Loucy (cell line): ENCODE results near the gene MRPS31.

Experiments used
- H2AFZ ChIP-seq: fragments of 200-600 bp; sonication (generic); 2 replicates; pipeline ENCODE4 v1.6.0; 2016; ENCODE audit warnings: antibody characterized with exemption, mild to moderate bottlenecking, low read length, moderate library complexity
- H3F3A ChIP-seq: fragments of 200-600 bp; 2 replicates; pipeline ENCODE4 v1.6.0; 2016; ENCODE audit warnings: antibody characterized with exemption, low read depth, mild to moderate bottlenecking
- H3K27me3 ChIP-seq: fragments of 200-600 bp; sonication (generic); 2 replicates; pipeline ENCODE4 v1.6.1; 2014; ENCODE audit warnings: low read length, mild to moderate bottlenecking; ENCODE audit not compliant: insufficient read depth, poor library complexity, severe bottlenecking
- H3K36me3 ChIP-seq: fragments of 200-600 bp; sonication (generic); 2 replicates; pipeline ENCODE4 v1.6.1; 2016; ENCODE audit warnings: low read length; ENCODE audit not compliant: insufficient read depth
- H3K4me1 ChIP-seq: fragments of 200-600 bp; sonication (generic); 2 replicates; pipeline ENCODE4 v1.5.1; 2014; ENCODE audit warnings: low read length, mild to moderate bottlenecking; ENCODE audit not compliant: insufficient read depth, poor library complexity, severe bottlenecking
- H3K4me2 ChIP-seq: fragments of 200-600 bp; sonication (generic); 2 replicates; pipeline ENCODE4 v1.6.0; 2014; ENCODE audit warnings: antibody characterized with exemption, low read length, low read depth, mild to moderate bottlenecking; ENCODE audit not compliant: poor library complexity, severe bottlenecking
- H3K4me3 ChIP-seq: fragments of 200-600 bp; sonication (generic); 2 replicates; pipeline ENCODE4 v1.5.1; 2014; ENCODE audit warnings: low read length, mild to moderate bottlenecking, mixed read lengths; ENCODE audit not compliant: poor library complexity, severe bottlenecking
- H3K79me2 ChIP-seq: fragments of 200-600 bp; sonication (generic); 2 replicates; pipeline ENCODE4 v1.6.1; 2014; ENCODE audit warnings: low read length; ENCODE audit not compliant: insufficient read depth
- H3K9ac ChIP-seq: fragments of 200-600 bp; sonication (generic); 2 replicates; pipeline ENCODE4 v1.6.0; 2014; ENCODE audit warnings: mild to moderate bottlenecking, low read depth, low read length, moderate library complexity; ENCODE audit not compliant: poor library complexity, severe bottlenecking
- H3K9me2 ChIP-seq: fragments of 200-600 bp; sonication (generic); replicated peaks from 2 replicates; pipeline ENCODE4 v1.6.1; 2016; ENCODE audit warnings: low read depth, low read length, mixed read lengths
- H3K9me3 ChIP-seq: fragments of 200-600 bp; sonication (generic); 2 replicates; pipeline ENCODE4 v1.6.1; 2014; ENCODE audit warnings: mild to moderate bottlenecking, antibody characterized with exemption, low read length, low read depth; ENCODE audit not compliant: insufficient read depth
- H4K20me1 ChIP-seq: fragments of 200-600 bp; sonication (generic); 2 replicates; pipeline ENCODE4 v1.6.0; 2014; ENCODE audit warnings: antibody characterized with exemption, low read length, mild to moderate bottlenecking; ENCODE audit not compliant: insufficient read depth, poor library complexity, severe bottlenecking
- CTCF ChIP-seq: fragments of 200-600 bp; sonication (generic); conservative IDR thresholded peaks from 2 replicates; pipeline ENCODE4 v1.5.1; 2014; ENCODE audit warnings: mild to moderate bottlenecking, antibody characterized with exemption, low read length
- EZH2phosphoT487 ChIP-seq: fragments of 200-600 bp; IDR thresholded peaks from 2 replicates; pipeline ENCODE4 v1.6.1; 2018; ENCODE audit warnings: antibody characterized with exemption, mild to moderate bottlenecking, moderate library complexity, borderline replicate concordance

MRPS31 gene

GRCh38 chr13:40794414-40795368 lies 23.7 kb upstream of the MRPS31 start:
- no peak overlapping the region for H3K4me3 ChIP-seq
- no peak for TF ChIP-seq EZH2phosphoT487
- TF ChIP-seq CTCF = no peak
- no peaks in the 10 kb centered on the region for H4K20me1 ChIP-seq
- H2AFZ ChIP-seq = no peak overlapping the region
- no peak overlapping the region for H3K9ac ChIP-seq
- H3F3A ChIP-seq = peaks cover 14% of the 10 kb centered on the region
- H3K27me3 ChIP-seq = no peaks in the 10 kb centered on the region
- peaks cover 46% of the 10 kb centered on the region for H3K4me1 ChIP-seq
- no peaks in the 10 kb centered on the region for H3K36me3 ChIP-seq
- H3K9me3 ChIP-seq = no peaks in the 10 kb centered on the region
- H3K79me2 ChIP-seq = peaks cover 5% of the 10 kb centered on the region; the same call in 1 of the 2 replicates
- no peak overlapping the region for H3K4me2 ChIP-seq
- H3K9me2 ChIP-seq = no peaks in the 10 kb centered on the region

- Histone ChIP-seq H4K20me1 (no peaks in the 10 kb centered on the region), H3K4me1 (peaks cover 33% of the 10 kb centered on the region), H3K79me2 (peaks cover 13% of the 10 kb centered on the region), H3K27me3 (no peaks in the 10 kb centered on the region), H3K9me3 (no peaks in the 10 kb centered on the region), H3K4me3 (no peak overlapping the region), H3K9ac (no peak overlapping the region), H2AFZ (no peak overlapping the region), H3K9me2 (no peaks in the 10 kb centered on the region), H3K4me2 (no peak overlapping the region), H3F3A (peaks cover 14% of the 10 kb centered on the region), H3K36me3 (no peaks in the 10 kb centered on the region)
- TF ChIP-seq EZH2phosphoT487 (no peak), CTCF (no peak)
These were observed 22.3 kb upstream of the MRPS31 start for GRCh38 chr13:40793339-40793738.

GRCh38 chr13:40792284-40793051 lies 21.5 kb upstream of the MRPS31 start:
- H3K4me3 ChIP-seq = no peak overlapping the region
- H3K27me3 ChIP-seq = no peaks in the 10 kb centered on the region
- H3K4me1 ChIP-seq = peaks cover 25% of the 10 kb centered on the region
- H3K9ac ChIP-seq = no peak overlapping the region
- no peak overlapping the region for H2AFZ ChIP-seq
- no peak for TF ChIP-seq CTCF
- TF ChIP-seq EZH2phosphoT487 = no peak
- no peaks in the 10 kb centered on the region for H3K36me3 ChIP-seq
- H4K20me1 ChIP-seq = no peaks in the 10 kb centered on the region
- no peaks in the 10 kb centered on the region for H3K9me3 ChIP-seq
- no peak overlapping the region for H3K4me2 ChIP-seq
- peaks cover 14% of the 10 kb centered on the region for H3K79me2 ChIP-seq
- H3K9me2 ChIP-seq = no peaks in the 10 kb centered on the region
- H3F3A ChIP-seq = peaks cover 14% of the 10 kb centered on the region
